Parathyroid adenoma (tissue), 2 donors: ENCODE measurements around the gene RBMS3.
"Not testable (repeated sequence)": the region's sequence is repeated elsewhere in the genome, so short reads cannot be mapped to it uniquely, and the experiment has no call there.

Source experiments
- H2AFZ ChIP-seq: fragments of 300-600 bp; sonication (generic); one replicate; pipeline ENCODE4 v1.7.0; 2017; ENCODE audit warnings: antibody characterized with exemption, mild to moderate bottlenecking
- H3K27ac ChIP-seq: fragments of 300-600 bp; sonication (generic); one replicate; pipeline ENCODE4 v1.7.0; 2017
- H3K27me3 ChIP-seq: fragments of 300-600 bp; sonication (generic); one replicate; pipeline ENCODE4 v1.7.0; 2017; ENCODE audit warnings: low read length; ENCODE audit not compliant: control insufficient read depth, insufficient read depth
- H3K36me3 ChIP-seq: fragments of 300-600 bp; sonication (generic); one replicate; pipeline ENCODE4 v1.7.0; 2017; ENCODE audit warnings: low read length; ENCODE audit not compliant: control insufficient read depth, insufficient read depth
- H3K4me1 ChIP-seq: fragments of 300-600 bp; sonication (generic); one replicate; pipeline ENCODE4 v1.7.0; 2017; ENCODE audit warnings: control low read depth
- H3K4me2 ChIP-seq: fragments of 300-600 bp; sonication (generic); one replicate; pipeline ENCODE4 v1.7.0; 2017; ENCODE audit warnings: low read length
- H3K4me3 ChIP-seq: fragments of 300-600 bp; sonication (generic); one replicate; pipeline ENCODE4 v1.7.0; 2017; ENCODE audit warnings: low read depth, low read length
- H3K79me2 ChIP-seq: fragments of 300-600 bp; sonication (generic); one replicate; pipeline ENCODE4 v1.7.0; 2017; ENCODE audit warnings: control low read depth
- H3K9ac ChIP-seq: fragments of 300-600 bp; sonication (generic); one replicate; pipeline ENCODE4 v1.7.0; 2017; ENCODE audit warnings: mild to moderate bottlenecking
- H3K9me3 ChIP-seq: fragments of 300-600 bp; sonication (generic); one replicate; pipeline ENCODE4 v1.7.0; 2017; ENCODE audit warnings: low read length; ENCODE audit not compliant: control insufficient read depth
- TF ChIP-seq, protein P1 (sequence below): fragments of 300-600 bp; sonication (generic); IDR thresholded peaks from one replicate; pipeline ENCODE4 v1.7.0; 2017; ENCODE audit warnings: antibody characterized with exemption, mild to moderate bottlenecking
- donor health status: primary hyperparathyroidism.

The RBMS3 gene

DNA sequence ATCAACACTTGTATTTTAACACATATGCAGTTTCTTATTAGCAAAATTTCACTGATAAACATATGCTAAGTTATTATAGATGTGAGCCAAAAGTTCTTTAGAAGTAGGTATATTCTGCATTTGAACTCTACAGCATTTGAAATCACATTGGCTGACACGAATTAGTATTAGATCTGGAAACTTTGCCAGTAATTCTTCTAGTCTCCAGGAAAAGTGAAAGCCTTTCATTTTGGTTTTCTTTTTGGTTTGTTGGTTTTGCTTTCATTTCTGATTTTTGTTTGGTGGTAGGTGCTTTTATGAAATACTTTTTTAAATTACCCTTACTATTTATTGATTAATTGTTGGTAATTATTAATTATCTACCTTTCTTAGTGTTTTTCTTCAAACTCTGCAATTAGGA, 72.9 kb downstream of the RBMS3 start:
- Histone ChIP-seq H3K79me2 (no peaks in the 10 kb centered on the region), H2AFZ (no peak overlapping the region), H3K9ac (no peak overlapping the region), H3K4me2 (no peak overlapping the region), H3K4me3 (no peak overlapping the region), H3K27me3 (no peaks in the 10 kb centered on the region), H3K36me3 (no peaks in the 10 kb centered on the region), H3K4me1 (no peaks in the 10 kb centered on the region), H3K27ac (no peak overlapping the region), H3K9me3 (no peaks in the 10 kb centered on the region)
- TF ChIP-seq, protein P1, sequence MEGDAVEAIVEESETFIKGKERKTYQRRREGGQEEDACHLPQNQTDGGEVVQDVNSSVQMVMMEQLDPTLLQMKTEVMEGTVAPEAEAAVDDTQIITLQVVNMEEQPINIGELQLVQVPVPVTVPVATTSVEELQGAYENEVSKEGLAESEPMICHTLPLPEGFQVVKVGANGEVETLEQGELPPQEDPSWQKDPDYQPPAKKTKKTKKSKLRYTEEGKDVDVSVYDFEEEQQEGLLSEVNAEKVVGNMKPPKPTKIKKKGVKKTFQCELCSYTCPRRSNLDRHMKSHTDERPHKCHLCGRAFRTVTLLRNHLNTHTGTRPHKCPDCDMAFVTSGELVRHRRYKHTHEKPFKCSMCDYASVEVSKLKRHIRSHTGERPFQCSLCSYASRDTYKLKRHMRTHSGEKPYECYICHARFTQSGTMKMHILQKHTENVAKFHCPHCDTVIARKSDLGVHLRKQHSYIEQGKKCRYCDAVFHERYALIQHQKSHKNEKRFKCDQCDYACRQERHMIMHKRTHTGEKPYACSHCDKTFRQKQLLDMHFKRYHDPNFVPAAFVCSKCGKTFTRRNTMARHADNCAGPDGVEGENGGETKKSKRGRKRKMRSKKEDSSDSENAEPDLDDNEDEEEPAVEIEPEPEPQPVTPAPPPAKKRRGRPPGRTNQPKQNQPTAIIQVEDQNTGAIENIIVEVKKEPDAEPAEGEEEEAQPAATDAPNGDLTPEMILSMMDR = no peak

- H2AFZ ChIP-seq = no peak overlapping the region
- no peaks in the 10 kb centered on the region for H3K79me2 ChIP-seq
- no peak overlapping the region for H3K27ac ChIP-seq
- no peak overlapping the region for H3K4me2 ChIP-seq
- H3K9ac ChIP-seq = no peak overlapping the region
- no peak overlapping the region for H3K4me3 ChIP-seq
- no peaks in the 10 kb centered on the region for H3K36me3 ChIP-seq
- H3K27me3 ChIP-seq = no peaks in the 10 kb centered on the region
- TF ChIP-seq, protein P1 = no peak
- H3K9me3 ChIP-seq = no peaks in the 10 kb centered on the region
- no peaks in the 10 kb centered on the region for H3K4me1 ChIP-seq
Measured at GRCh38 chr3:29354894-29355293, 74.0 kb downstream of the RBMS3 start.

- H3K4me1 ChIP-seq = no peaks in the 10 kb centered on the region
- H2AFZ ChIP-seq = no peak overlapping the region
- no peaks in the 10 kb centered on the region for H3K27me3 ChIP-seq
- H3K36me3 ChIP-seq = no peaks in the 10 kb centered on the region
- H3K4me3 ChIP-seq = no peak overlapping the region
- no peak overlapping the region for H3K9ac ChIP-seq
- no peak overlapping the region for H3K27ac ChIP-seq
- no peak overlapping the region for H3K4me2 ChIP-seq
- H3K9me3 ChIP-seq = no peaks in the 10 kb centered on the region
- no peaks in the 10 kb centered on the region for H3K79me2 ChIP-seq
- TF ChIP-seq, protein P1 = no peak
Measured at GRCh38 chr3:29356062-29356461, 75.2 kb downstream of the RBMS3 start.

DNA sequence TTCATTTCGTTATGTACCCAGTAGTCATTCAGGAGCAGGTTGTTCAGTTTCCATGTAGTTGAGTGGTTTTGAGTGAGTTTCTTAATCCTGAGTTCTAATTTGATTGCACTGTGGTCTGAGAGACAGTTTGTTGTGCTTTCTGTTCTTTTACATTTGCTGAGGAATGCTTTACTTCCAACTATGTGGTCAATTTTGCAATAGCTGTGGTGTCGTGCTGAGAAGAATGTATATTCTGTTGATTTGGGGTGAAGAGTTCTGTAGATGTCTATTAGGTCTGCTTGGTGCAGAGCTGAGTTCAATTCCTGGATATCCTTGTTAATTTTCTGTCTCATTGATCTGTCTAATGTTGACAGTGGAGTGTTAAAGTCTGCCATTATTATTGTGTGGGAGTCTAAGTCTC, 79.4 kb downstream of the RBMS3 start:
- H3K4me1 ChIP-seq, H3K27ac ChIP-seq, H3K4me2 ChIP-seq, H2AFZ ChIP-seq, H3K27me3 ChIP-seq, H3K79me2 ChIP-seq, H3K9ac ChIP-seq, H3K4me3 ChIP-seq, H3K9me3 ChIP-seq, H3K36me3 ChIP-seq: not testable (repeated sequence)

DNA sequence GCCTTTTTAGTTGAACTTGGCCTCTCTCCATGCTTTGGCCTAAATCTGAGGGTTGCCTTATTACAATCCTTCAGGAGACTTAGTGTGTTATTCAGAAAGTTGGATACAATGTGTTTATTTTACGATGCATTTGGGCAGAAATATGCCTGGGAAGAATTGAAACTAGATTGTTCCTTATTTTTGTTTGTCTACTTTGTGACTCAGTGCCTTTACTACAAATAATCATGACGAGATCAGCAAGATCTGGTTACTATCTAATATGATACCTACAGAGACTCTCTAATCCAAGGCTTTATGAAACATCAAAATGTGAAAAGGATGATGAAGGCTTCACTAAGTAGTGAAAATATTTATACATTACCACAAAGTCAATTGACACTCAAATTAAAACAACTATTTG, 82.2 kb downstream of the RBMS3 start:
- H3K4me3 ChIP-seq = no peak overlapping the region
- H3K9me3 ChIP-seq = no peaks in the 10 kb centered on the region
- no peaks in the 10 kb centered on the region for H3K36me3 ChIP-seq
- no peak overlapping the region for H3K4me2 ChIP-seq
- no peaks in the 10 kb centered on the region for H3K79me2 ChIP-seq
- H2AFZ ChIP-seq = no peak overlapping the region
- no peak overlapping the region for H3K9ac ChIP-seq
- H3K27ac ChIP-seq = no peak overlapping the region
- TF ChIP-seq, protein P1 = no peak
- H3K4me1 ChIP-seq = no peaks in the 10 kb centered on the region
- no peaks in the 10 kb centered on the region for H3K27me3 ChIP-seq
